GM23338 (cell line): Measurements from ENCODE around the gene RAB22A. TPM values are rescaled to one million over a fixed set of nuclear protein-coding genes. Genes with fewer than 3 reads are reported as not detected.

Experiments
- ATAC-seq: fragments of 200-7000 bp; cut with Tn5 transposase; 3 replicates; pipeline ENCODE4 v1.9.1; 2020
- DNase-seq: peaks from one replicate; pipeline ENCODE4 v3.0.0-alpha.2; 2015; ENCODE audit warnings: low spot score
- H2AFZ ChIP-seq: fragments of 200-600 bp; sonication (generic); 2 replicates; pipeline ENCODE4 v1.8.0; 2016; ENCODE audit warnings: antibody characterized with exemption, mild to moderate bottlenecking, moderate library complexity
- H3F3A ChIP-seq: fragments of 200-600 bp; sonication (generic); replicated peaks from 2 replicates; pipeline ENCODE4 v1.8.0; 2017; ENCODE audit warnings: antibody characterized with exemption, mixed run types, low read depth
- H3K27ac ChIP-seq: fragments of 200-600 bp; sonication (generic); 2 replicates; pipeline ENCODE4 v1.6.1; 2016; ENCODE audit warnings: low read depth
- H3K27me3 ChIP-seq: fragments of 200-600 bp; sonication (generic); 2 replicates; pipeline ENCODE4 v1.8.0; 2016; ENCODE audit warnings: mild to moderate bottlenecking, mixed run types, moderate library complexity; ENCODE audit not compliant: insufficient read depth
- H3K36me3 ChIP-seq: fragments of 200-600 bp; sonication (generic); 2 replicates; pipeline ENCODE4 v1.8.0; 2016; ENCODE audit warnings: mild to moderate bottlenecking; ENCODE audit not compliant: insufficient read depth
- H3K4me1 ChIP-seq: fragments of 200-600 bp; sonication (generic); 2 replicates; pipeline ENCODE4 v1.8.0; 2016; ENCODE audit warnings: mild to moderate bottlenecking, moderate library complexity; ENCODE audit not compliant: insufficient read depth
- H3K4me2 ChIP-seq: fragments of 200-600 bp; sonication (generic); 2 replicates; pipeline ENCODE4 v1.7.1; 2017; ENCODE audit warnings: mixed run types
- H3K4me3 ChIP-seq: fragments of 200-600 bp; sonication (generic); 2 replicates; pipeline ENCODE4 v1.6.1; 2016; ENCODE audit warnings: mixed run types
- H3K79me2 ChIP-seq: fragments of 200-600 bp; sonication (generic); replicated peaks from 2 replicates; pipeline ENCODE4 v1.8.0; 2017; ENCODE audit warnings: mild to moderate bottlenecking; ENCODE audit not compliant: insufficient read depth
- H3K9me2 ChIP-seq: fragments of 200-600 bp; sonication (generic); 2 replicates; pipeline ENCODE4 v1.8.0; 2017; ENCODE audit not compliant: insufficient read depth
- H4K20me1 ChIP-seq: fragments of 200-600 bp; sonication (generic); replicated peaks from 2 replicates; pipeline ENCODE4 v1.8.0; 2017; ENCODE audit warnings: mild to moderate bottlenecking; ENCODE audit not compliant: insufficient read depth
- H3K27ac Mint-ChIP-seq: 2 replicates; pipeline ENCODE4 v1.8.0; 2020; ENCODE audit warnings: inconsistent platforms, mild to moderate bottlenecking, moderate library complexity, mixed read lengths
- H3K27me3 Mint-ChIP-seq: 3 replicates; pipeline ENCODE4 v1.8.0; 2022; ENCODE audit warnings: low read depth, mild to moderate bottlenecking, moderate library complexity, mixed read lengths, inconsistent platforms; ENCODE audit not compliant: insufficient read depth, poor library complexity
- H3K36me3 Mint-ChIP-seq: 3 replicates; pipeline ENCODE4 v1.8.0; 2021; ENCODE audit warnings: low read depth, mild to moderate bottlenecking, inconsistent platforms, moderate library complexity, mixed read lengths
- H3K4me1 Mint-ChIP-seq: 3 replicates; pipeline ENCODE4 v1.8.0; 2020; ENCODE audit warnings: mild to moderate bottlenecking, inconsistent platforms, mixed read lengths
- H3K4me3 Mint-ChIP-seq: 3 replicates; pipeline ENCODE4 v1.8.0; 2021; ENCODE audit warnings: moderate library complexity, mild to moderate bottlenecking, inconsistent platforms, mixed read lengths
- H3K9me3 Mint-ChIP-seq: 3 replicates; pipeline ENCODE4 v1.8.0; 2020; ENCODE audit warnings: moderate library complexity, mild to moderate bottlenecking, inconsistent platforms, mixed read lengths
- EZH2 ChIP-seq: fragments of 200-600 bp; sonication (generic); IDR thresholded peaks from one replicate; pipeline ENCODE4 v1.8.0; 2017; ENCODE audit warnings: antibody characterized with exemption, mild to moderate bottlenecking, low read depth; ENCODE audit not compliant: unreplicated experiment
- STAT1 ChIP-seq: IDR thresholded peaks from one replicate; pipeline ENCODE4 v1.6.1; 2016; ENCODE audit warnings: antibody characterized with exemption; ENCODE audit not compliant: unreplicated experiment
- ZNF331 ChIP-seq: fragments of 250-450 bp; sonication (Bioruptor Pico); IDR thresholded peaks from 2 replicates; pipeline ENCODE4 v1.5.0; 2020; ENCODE audit warnings: low read depth, mild to moderate bottlenecking, moderate library complexity
- polyA plus RNA-seq: library from polyadenylated mRNA; unstranded; fragments of >200 nt; fragmentation: Nextera tagmentation; extraction: Ambion mirVana; gene quantifications from 2 replicates; pipeline ENCODE4 v1.2.1, GENCODE V29; 2016
- total RNA-seq: library from RNA; depleted of rRNA; stranded (reverse); fragments of >200 nt; shearing (Covaris generic); gene quantifications from 2 replicates; pipeline ENCODE4 v1.2.3, GENCODE V29; 2014
- TF ChIP-seq, protein P1 (sequence below): IDR thresholded peaks from one replicate; pipeline ENCODE4 v1.6.1; 2018; ENCODE audit warnings: antibody characterized with exemption; ENCODE audit not compliant: unreplicated experiment
- TF ChIP-seq, protein P2 (sequence below): IDR thresholded peaks from 2 replicates; pipeline ENCODE4 v1.6.1; 2016; ENCODE audit warnings: antibody characterized with exemption
- TF ChIP-seq, protein P3 (sequence below), 2 experiments: fragments of 200-600 bp in 1 of 2; sonication (generic) in 1 of 2; conservative IDR thresholded peaks; 2 replicates each; pipeline versions ENCODE4 v1.5.1 to v1.6.1; 2016 to 2017; ENCODE audit warnings: antibody characterized with exemption in 2 of 2, low read depth in 2 of 2, mild to moderate bottlenecking in 2 of 2, moderate library complexity in 1 of 2
- TF ChIP-seq, protein P4 (sequence below): fragments of 250-450 bp; sonication (Bioruptor Pico); IDR thresholded peaks from 2 replicates; pipeline ENCODE4 v1.5.0; 2020; ENCODE audit warnings: mild to moderate bottlenecking, moderate library complexity

Gene RAB22A
- total and polyA plus RNA-seq, 2 experiments from 2014 or later = 3.3 to 6.8 TPM

DNA sequence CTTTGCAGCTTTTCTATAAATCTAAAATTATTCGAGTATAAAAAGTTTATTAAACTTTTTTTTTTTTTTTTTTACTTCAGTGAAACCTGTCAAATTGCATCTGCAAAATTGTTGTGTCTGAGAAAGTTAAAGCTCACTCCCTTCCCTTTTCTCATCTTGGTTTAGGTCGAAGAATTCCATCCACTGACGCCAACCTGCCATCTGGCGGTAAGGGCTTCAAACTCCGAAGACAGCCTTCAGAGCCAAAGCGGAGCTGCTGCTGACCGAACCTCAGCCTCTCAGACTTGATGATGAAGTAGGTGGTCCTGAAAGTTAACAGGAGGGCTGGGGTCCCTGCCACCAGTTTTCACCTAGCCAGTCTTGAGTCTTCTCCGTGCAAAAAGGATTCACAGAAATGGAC lies 49.9 kb downstream of the RAB22A start:
- Mint-ChIP-seq H3K36me3 (peaks cover 12% of the 10 kb centered on the region; the same call in 1 of the 3 replicates), H3K27me3 (peaks cover 2% of the 10 kb centered on the region), H3K4me1 (no peaks in the 10 kb centered on the region), H3K27ac (no peak overlapping the region), H3K9me3 (no peaks in the 10 kb centered on the region), H3K4me3 (no peak overlapping the region)
- H4K20me1 ChIP-seq = no peaks in the 10 kb centered on the region
- DNase-seq (peak; percentile 55), ATAC-seq (peak; percentile 50; the same call in 2 of the 3 replicates)
- no peaks in the 10 kb centered on the region for H3K9me2 ChIP-seq
- H3K27ac ChIP-seq = no peak overlapping the region
- H3F3A ChIP-seq = no peaks in the 10 kb centered on the region
- H2AFZ ChIP-seq = no peak overlapping the region
- TF ChIP-seq, protein P1, sequence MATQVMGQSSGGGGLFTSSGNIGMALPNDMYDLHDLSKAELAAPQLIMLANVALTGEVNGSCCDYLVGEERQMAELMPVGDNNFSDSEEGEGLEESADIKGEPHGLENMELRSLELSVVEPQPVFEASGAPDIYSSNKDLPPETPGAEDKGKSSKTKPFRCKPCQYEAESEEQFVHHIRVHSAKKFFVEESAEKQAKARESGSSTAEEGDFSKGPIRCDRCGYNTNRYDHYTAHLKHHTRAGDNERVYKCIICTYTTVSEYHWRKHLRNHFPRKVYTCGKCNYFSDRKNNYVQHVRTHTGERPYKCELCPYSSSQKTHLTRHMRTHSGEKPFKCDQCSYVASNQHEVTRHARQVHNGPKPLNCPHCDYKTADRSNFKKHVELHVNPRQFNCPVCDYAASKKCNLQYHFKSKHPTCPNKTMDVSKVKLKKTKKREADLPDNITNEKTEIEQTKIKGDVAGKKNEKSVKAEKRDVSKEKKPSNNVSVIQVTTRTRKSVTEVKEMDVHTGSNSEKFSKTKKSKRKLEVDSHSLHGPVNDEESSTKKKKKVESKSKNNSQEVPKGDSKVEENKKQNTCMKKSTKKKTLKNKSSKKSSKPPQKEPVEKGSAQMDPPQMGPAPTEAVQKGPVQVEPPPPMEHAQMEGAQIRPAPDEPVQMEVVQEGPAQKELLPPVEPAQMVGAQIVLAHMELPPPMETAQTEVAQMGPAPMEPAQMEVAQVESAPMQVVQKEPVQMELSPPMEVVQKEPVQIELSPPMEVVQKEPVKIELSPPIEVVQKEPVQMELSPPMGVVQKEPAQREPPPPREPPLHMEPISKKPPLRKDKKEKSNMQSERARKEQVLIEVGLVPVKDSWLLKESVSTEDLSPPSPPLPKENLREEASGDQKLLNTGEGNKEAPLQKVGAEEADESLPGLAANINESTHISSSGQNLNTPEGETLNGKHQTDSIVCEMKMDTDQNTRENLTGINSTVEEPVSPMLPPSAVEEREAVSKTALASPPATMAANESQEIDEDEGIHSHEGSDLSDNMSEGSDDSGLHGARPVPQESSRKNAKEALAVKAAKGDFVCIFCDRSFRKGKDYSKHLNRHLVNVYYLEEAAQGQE = no peak
- TF ChIP-seq STAT1 (no peak), ZNF331 (CRISPR knock-in tag) (no peak), EZH2 (no peak)
- TF ChIP-seq, protein P2, sequence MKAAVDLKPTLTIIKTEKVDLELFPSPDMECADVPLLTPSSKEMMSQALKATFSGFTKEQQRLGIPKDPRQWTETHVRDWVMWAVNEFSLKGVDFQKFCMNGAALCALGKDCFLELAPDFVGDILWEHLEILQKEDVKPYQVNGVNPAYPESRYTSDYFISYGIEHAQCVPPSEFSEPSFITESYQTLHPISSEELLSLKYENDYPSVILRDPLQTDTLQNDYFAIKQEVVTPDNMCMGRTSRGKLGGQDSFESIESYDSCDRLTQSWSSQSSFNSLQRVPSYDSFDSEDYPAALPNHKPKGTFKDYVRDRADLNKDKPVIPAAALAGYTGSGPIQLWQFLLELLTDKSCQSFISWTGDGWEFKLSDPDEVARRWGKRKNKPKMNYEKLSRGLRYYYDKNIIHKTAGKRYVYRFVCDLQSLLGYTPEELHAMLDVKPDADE = no peak
- TF ChIP-seq, protein P3, sequence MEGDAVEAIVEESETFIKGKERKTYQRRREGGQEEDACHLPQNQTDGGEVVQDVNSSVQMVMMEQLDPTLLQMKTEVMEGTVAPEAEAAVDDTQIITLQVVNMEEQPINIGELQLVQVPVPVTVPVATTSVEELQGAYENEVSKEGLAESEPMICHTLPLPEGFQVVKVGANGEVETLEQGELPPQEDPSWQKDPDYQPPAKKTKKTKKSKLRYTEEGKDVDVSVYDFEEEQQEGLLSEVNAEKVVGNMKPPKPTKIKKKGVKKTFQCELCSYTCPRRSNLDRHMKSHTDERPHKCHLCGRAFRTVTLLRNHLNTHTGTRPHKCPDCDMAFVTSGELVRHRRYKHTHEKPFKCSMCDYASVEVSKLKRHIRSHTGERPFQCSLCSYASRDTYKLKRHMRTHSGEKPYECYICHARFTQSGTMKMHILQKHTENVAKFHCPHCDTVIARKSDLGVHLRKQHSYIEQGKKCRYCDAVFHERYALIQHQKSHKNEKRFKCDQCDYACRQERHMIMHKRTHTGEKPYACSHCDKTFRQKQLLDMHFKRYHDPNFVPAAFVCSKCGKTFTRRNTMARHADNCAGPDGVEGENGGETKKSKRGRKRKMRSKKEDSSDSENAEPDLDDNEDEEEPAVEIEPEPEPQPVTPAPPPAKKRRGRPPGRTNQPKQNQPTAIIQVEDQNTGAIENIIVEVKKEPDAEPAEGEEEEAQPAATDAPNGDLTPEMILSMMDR (conservative IDR thresholded peaks at IDR 0.05; ENCODE audit: low read depth in 2 of 2) = peak; percentile 45 to 71
- TF ChIP-seq, protein P4, sequence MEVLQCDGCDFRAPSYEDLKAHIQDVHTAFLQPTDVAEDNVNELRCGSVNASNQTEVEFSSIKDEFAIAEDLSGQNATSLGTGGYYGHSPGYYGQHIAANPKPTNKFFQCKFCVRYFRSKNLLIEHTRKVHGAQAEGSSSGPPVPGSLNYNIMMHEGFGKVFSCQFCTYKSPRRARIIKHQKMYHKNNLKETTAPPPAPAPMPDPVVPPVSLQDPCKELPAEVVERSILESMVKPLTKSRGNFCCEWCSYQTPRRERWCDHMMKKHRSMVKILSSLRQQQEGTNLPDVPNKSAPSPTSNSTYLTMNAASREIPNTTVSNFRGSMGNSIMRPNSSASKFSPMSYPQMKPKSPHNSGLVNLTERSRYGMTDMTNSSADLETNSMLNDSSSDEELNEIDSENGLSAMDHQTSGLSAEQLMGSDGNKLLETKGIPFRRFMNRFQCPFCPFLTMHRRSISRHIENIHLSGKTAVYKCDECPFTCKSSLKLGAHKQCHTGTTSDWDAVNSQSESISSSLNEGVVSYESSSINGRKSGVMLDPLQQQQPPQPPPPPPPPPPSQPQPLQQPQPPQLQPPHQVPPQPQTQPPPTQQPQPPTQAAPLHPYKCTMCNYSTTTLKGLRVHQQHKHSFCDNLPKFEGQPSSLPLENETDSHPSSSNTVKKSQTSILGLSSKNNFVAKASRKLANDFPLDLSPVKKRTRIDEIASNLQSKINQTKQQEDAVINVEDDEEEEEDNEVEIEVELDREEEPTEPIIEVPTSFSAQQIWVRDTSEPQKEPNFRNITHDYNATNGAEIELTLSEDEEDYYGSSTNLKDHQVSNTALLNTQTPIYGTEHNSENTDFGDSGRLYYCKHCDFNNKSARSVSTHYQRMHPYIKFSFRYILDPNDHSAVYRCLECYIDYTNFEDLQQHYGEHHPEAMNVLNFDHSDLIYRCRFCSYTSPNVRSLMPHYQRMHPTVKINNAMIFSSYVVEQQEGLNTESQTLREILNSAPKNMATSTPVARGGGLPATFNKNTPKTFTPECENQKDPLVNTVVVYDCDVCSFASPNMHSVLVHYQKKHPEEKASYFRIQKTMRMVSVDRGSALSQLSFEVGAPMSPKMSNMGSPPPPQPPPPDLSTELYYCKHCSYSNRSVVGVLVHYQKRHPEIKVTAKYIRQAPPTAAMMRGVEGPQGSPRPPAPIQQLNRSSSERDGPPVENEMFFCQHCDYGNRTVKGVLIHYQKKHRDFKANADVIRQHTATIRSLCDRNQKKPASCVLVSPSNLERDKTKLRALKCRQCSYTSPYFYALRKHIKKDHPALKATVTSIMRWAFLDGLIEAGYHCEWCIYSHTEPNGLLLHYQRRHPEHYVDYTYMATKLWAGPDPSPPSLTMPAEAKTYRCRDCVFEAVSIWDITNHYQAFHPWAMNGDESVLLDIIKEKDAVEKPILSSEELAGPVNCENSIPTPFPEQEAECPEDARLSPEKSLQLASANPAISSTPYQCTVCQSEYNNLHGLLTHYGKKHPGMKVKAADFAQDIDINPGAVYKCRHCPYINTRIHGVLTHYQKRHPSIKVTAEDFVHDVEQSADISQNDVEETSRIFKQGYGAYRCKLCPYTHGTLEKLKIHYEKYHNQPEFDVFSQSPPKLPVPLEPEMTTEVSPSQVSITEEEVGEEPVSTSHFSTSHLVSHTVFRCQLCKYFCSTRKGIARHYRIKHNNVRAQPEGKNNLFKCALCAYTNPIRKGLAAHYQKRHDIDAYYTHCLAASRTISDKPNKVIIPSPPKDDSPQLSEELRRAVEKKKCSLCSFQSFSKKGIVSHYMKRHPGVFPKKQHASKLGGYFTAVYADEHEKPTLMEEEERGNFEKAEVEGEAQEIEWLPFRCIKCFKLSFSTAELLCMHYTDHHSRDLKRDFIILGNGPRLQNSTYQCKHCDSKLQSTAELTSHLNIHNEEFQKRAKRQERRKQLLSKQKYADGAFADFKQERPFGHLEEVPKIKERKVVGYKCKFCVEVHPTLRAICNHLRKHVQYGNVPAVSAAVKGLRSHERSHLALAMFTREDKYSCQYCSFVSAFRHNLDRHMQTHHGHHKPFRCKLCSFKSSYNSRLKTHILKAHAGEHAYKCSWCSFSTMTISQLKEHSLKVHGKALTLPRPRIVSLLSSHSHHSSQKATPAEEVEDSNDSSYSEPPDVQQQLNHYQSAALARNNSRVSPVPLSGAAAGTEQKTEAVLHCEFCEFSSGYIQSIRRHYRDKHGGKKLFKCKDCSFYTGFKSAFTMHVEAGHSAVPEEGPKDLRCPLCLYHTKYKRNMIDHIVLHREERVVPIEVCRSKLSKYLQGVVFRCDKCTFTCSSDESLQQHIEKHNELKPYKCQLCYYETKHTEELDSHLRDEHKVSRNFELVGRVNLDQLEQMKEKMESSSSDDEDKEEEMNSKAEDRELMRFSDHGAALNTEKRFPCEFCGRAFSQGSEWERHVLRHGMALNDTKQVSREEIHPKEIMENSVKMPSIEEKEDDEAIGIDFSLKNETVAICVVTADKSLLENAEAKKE (CRISPR knock-in tag) = no peak
- H3K4me3 ChIP-seq = no peak overlapping the region
- 0 out of 2 replicates have a peak, but pooled peaks cover 3% of the 10 kb centered on the region for H3K36me3 ChIP-seq
- H3K27me3 ChIP-seq = no peaks in the 10 kb centered on the region
- H3K4me2 ChIP-seq = no peak overlapping the region
- no peaks in the 10 kb centered on the region for H3K79me2 ChIP-seq
- H3K4me1 ChIP-seq = no peaks in the 10 kb centered on the region
